NCI-H146 treated with DMSO at 0.1 percent for 48 hours (cell line): ENCODE results near the gene VASH1.

Experiments used
- DNase-seq: peaks from one replicate; lab custom pipeline; 2025; ENCODE audit not compliant: unreplicated experiment; lab: John Stamatoyannopoulos, UW

The VASH1 gene

GRCh38 chr14:76828339-76829012 lies 67.2 kb downstream of the VASH1 start:
- no peak for DNase-seq

- no peak for DNase-seq
Observed at GRCh38 chr14:76829013-76829365, 67.7 kb downstream of the VASH1 start.

- no peak for DNase-seq
Observed at GRCh38 chr14:76829650-76830421, 68.6 kb downstream of the VASH1 start.

GRCh38 chr14:76830556-76830955 lies 69.3 kb downstream of the VASH1 start:
- DNase-seq = no peak

- DNase-seq = no peak
Observed at GRCh38 chr14:76832503-76832988, 71.3 kb downstream of the VASH1 start.
